Measurements from ENCODE around the gene PRKAG3.
"Not testable (repeated sequence)": the region's sequence is repeated elsewhere in the genome, so short reads cannot be mapped to it uniquely, and the experiment has no call there.

Gene PRKAG3

GRCh38 chr2:218781691-218782527 lies 49.7 kb downstream of the PRKAG3 start, which contains the start of gene CYP27A1:
Gene CYP27A1 (plus strand): TSS chr2:218782147. CDS start chr2:218782183, 36 bp downstream.
- no peak for DNase-seq (ENCODE audit: low read depth, low spot score)

- DNase-seq (ENCODE audit: low read depth, low spot score), result no peak
Observed at GRCh38 chr2:218780851-218781690, 50.5 kb downstream of the PRKAG3 start.

GRCh38 chr2:218780046-218780445 lies 51.6 kb downstream of the PRKAG3 start:
- no peak for DNase-seq (ENCODE audit: low read depth, low spot score)

GRCh38 chr2:218777276-218777990 lies 54.2 kb downstream of the PRKAG3 start:
- DNase-seq (ENCODE audit: low read depth, low spot score), result no peak

GRCh38 chr2:218776488-218776887 lies 55.1 kb downstream of the PRKAG3 start:
- DNase-seq (ENCODE audit: low read depth, low spot score), result no peak

- DNase-seq (ENCODE audit: low read depth, low spot score), result no peak
Observed at GRCh38 chr2:218773881-218774280, 57.7 kb downstream of the PRKAG3 start.

- DNase-seq (ENCODE audit: low read depth, low spot score), result not testable (repeated sequence)
Observed at GRCh38 chr2:218772759-218773158, 58.8 kb downstream of the PRKAG3 start.
